ENCODE measurements around the gene DCAF17. TPM values are rescaled to one million over a fixed set of nuclear protein-coding genes. Genes with fewer than 3 reads are reported as not detected.

DCAF17 gene
- total and polyA plus RNA-seq, 2 experiments from 2014 or later: 10.6 to 14.4 TPM

- peaks cover 18% of the 10 kb centered on the region for H3K4me1 ChIP-seq (ENCODE audit: insufficient read depth)
- H3F3A ChIP-seq (ENCODE audit: insufficient read depth): peaks cover 13% of the 10 kb centered on the region
- no peak overlapping the region for H3K4me2 ChIP-seq (ENCODE audit: unreplicated experiment)
- H3K9me3 ChIP-seq (ENCODE audit: low read depth): no peaks in the 10 kb centered on the region
- H3K9ac ChIP-seq: no peak overlapping the region
- TF ChIP-seq EZH2 (IDR thresholded peaks at IDR 0.05; ENCODE audit: insufficient read depth, poor library complexity, severe bottlenecking) (no peak), EZH2phosphoT487 (IDR thresholded peaks at IDR 0.05; ENCODE audit: insufficient read depth, low read depth) (no peak)
- in situ Hi-C loops (cut with MboI): no loop called here
- no peaks in the 10 kb centered on the region for H3K27me3 ChIP-seq (replicated peaks; ENCODE audit: insufficient read depth)
- no peaks in the 10 kb centered on the region for H3K36me3 ChIP-seq (ENCODE audit: low read depth)
- H3K9me2 ChIP-seq (ENCODE audit: insufficient read depth): no peaks in the 10 kb centered on the region
- no peak overlapping the region for H3K27ac ChIP-seq
- H4K20me1 ChIP-seq (ENCODE audit: insufficient read depth): no peaks in the 10 kb centered on the region
- H2AFZ ChIP-seq: no peak overlapping the region
- no peak for DNase-seq
- WGBS, 2 experiments (ENCODE audit: low coverage in 1 of 2, low lambda C conversion rate in 2 of 2, missing lambda C conversion rate in 2 of 2): 94 to 100% methylated on average over 1 of the region's 1 CpG
- H3K4me3 ChIP-seq: no peak overlapping the region
- H3K79me2 ChIP-seq (ENCODE audit: insufficient read depth): 0 out of 2 replicates have a peak, but pooled peaks cover under 1% of the 10 kb centered on the region
Observed at GRCh38 chr2:171389780-171390179, 44.2 kb upstream of the DCAF17 start.

DNA sequence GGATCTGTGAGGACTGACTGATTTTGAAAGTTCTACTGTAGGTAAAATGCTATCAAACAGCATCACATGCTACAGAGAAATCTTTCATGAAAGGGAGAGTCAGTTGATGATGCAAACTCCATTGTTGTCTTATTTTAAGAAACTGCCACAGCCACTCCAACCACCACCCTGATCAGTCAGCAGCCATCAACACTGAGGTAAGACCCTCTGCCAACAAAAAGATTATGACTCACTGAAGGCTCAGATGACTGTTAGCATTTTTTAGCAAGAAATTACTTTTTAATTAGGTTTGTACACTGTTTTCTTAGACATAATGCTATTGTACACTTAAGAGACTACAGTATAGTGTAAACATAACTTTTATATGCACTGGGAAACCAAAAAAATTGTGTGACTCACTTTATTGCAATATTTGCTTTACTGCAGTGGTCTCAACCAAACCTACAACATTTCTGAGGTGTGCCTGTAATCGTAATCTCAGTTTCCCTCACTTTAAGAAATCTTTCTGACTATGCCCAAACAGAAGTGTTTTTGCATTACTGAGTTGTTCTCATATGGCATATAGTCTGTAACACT is 43.0 kb upstream of the DCAF17 start:
- no peak overlapping the region for H3K4me3 ChIP-seq
- peak overlapping the region; percentile 36 for H3K27ac ChIP-seq
- H3K9me2 ChIP-seq (ENCODE audit: insufficient read depth): no peaks in the 10 kb centered on the region
- no peak for TF ChIP-seq EZH2phosphoT487 (IDR thresholded peaks at IDR 0.05; ENCODE audit: insufficient read depth, low read depth)
- TF ChIP-seq EZH2 (IDR thresholded peaks at IDR 0.05; ENCODE audit: insufficient read depth, poor library complexity, severe bottlenecking): no peak
- H3K79me2 ChIP-seq (ENCODE audit: insufficient read depth): peaks cover 12% of the 10 kb centered on the region; the same call in 1 of the 2 replicates
- in situ Hi-C loops (cut with MboI): no loop called here
- H2AFZ ChIP-seq: no peak overlapping the region
- H3K9me3 ChIP-seq (ENCODE audit: low read depth): no peaks in the 10 kb centered on the region
- peaks cover 18% of the 10 kb centered on the region for H3K4me1 ChIP-seq (ENCODE audit: insufficient read depth)
- no peaks in the 10 kb centered on the region for H3K27me3 ChIP-seq (replicated peaks; ENCODE audit: insufficient read depth)
- no peaks in the 10 kb centered on the region for H4K20me1 ChIP-seq (ENCODE audit: insufficient read depth)
- peak overlapping the region; percentile 32 for H3K4me2 ChIP-seq (ENCODE audit: unreplicated experiment)
- no peak overlapping the region for H3K9ac ChIP-seq
- peak; percentile 69 for DNase-seq
- no peaks in the 10 kb centered on the region for H3K36me3 ChIP-seq (ENCODE audit: low read depth)
- 72 to 73% methylated on average over 1 of the region's 1 CpG for WGBS, 2 experiments (ENCODE audit: low coverage in 1 of 2, low lambda C conversion rate in 2 of 2, missing lambda C conversion rate in 2 of 2)
- H3F3A ChIP-seq (ENCODE audit: insufficient read depth): peaks cover 13% of the 10 kb centered on the region

DNA sequence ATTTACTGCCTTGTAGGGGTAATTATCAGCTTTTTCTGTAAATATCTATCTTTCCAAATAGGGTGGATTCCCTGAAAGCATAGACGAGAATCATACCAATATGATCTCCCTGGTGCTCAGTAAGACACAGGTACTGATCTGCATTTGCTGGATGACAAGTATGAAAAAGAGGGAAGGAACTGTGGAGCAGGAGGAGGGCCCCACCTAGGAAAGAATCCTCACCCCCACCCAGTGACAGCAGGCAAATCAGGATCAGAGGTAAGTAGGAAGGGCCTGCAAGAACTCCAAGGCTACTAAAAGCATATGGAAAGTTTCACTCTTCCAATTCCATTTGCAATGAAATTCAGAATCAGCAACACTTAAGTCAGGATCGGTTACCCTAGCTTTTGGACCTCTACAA is 42.5 kb upstream of the DCAF17 start:
- Histone ChIP-seq H4K20me1 (ENCODE audit: insufficient read depth) (no peaks in the 10 kb centered on the region), H3K9me2 (ENCODE audit: insufficient read depth) (no peaks in the 10 kb centered on the region), H3K36me3 (ENCODE audit: low read depth) (no peaks in the 10 kb centered on the region), H3K4me3 (no peak overlapping the region), H3K27me3 (replicated peaks; ENCODE audit: insufficient read depth) (no peaks in the 10 kb centered on the region), H3K4me2 (ENCODE audit: unreplicated experiment) (peak overlapping the region; percentile 32), H3K27ac (peak overlapping the region; percentile 36), H3K9ac (no peak overlapping the region), H3K9me3 (ENCODE audit: low read depth) (no peaks in the 10 kb centered on the region), H3K79me2 (ENCODE audit: insufficient read depth) (peaks cover 12% of the 10 kb centered on the region; the same call in 1 of the 2 replicates), H2AFZ (no peak overlapping the region), H3K4me1 (ENCODE audit: insufficient read depth) (peaks cover 22% of the 10 kb centered on the region), H3F3A (ENCODE audit: insufficient read depth) (peaks cover 13% of the 10 kb centered on the region)
- in situ Hi-C loops (cut with MboI): no loop called here
- DNase-seq: no peak
- TF ChIP-seq EZH2phosphoT487 (IDR thresholded peaks at IDR 0.05; ENCODE audit: insufficient read depth, low read depth) (no peak), EZH2 (IDR thresholded peaks at IDR 0.05; ENCODE audit: insufficient read depth, poor library complexity, severe bottlenecking) (no peak)
- 54 to 68% methylated on average over 2 of the region's 2 CpGs for WGBS, 2 experiments (ENCODE audit: low coverage in 1 of 2, low lambda C conversion rate in 2 of 2, missing lambda C conversion rate in 2 of 2)

DNA sequence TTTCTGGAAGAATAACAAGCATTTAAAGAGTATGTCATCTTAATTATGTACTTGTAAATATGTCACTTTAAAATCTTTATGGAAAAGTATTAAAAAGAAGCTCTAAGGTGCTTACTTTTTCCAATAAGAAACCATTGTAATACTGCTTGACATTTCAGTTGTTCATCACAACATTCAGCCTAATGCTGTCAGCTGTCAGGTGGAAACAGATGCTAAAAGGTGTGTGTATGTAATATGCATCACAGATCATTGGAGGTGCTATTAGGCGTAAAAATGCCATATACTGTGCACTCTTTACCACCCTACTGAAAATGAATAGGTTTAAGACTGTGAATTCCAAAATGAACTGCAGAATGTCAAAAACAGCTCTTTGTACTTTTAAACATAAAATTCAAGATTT is 40.5 kb upstream of the DCAF17 start:
- in situ Hi-C loops (cut with MboI): no loop called here
- Histone ChIP-seq H3K27ac (no peak overlapping the region), H3K9me2 (ENCODE audit: insufficient read depth) (no peaks in the 10 kb centered on the region), H3K79me2 (ENCODE audit: insufficient read depth) (peaks cover 12% of the 10 kb centered on the region; the same call in 1 of the 2 replicates), H2AFZ (no peak overlapping the region), H3K9me3 (ENCODE audit: low read depth) (no peaks in the 10 kb centered on the region), H4K20me1 (ENCODE audit: insufficient read depth) (no peaks in the 10 kb centered on the region), H3K4me1 (ENCODE audit: insufficient read depth) (peaks cover 23% of the 10 kb centered on the region), H3K27me3 (replicated peaks; ENCODE audit: insufficient read depth) (no peaks in the 10 kb centered on the region), H3K36me3 (ENCODE audit: low read depth) (no peaks in the 10 kb centered on the region), H3F3A (ENCODE audit: insufficient read depth) (peaks cover 13% of the 10 kb centered on the region), H3K9ac (no peak overlapping the region), H3K4me3 (no peak overlapping the region), H3K4me2 (ENCODE audit: unreplicated experiment) (no peak overlapping the region)
- no peak for DNase-seq
- WGBS, 2 experiments (ENCODE audit: low coverage in 1 of 2, low lambda C conversion rate in 2 of 2, missing lambda C conversion rate in 2 of 2): 100% methylated on average over 1 of the region's 1 CpG
- TF ChIP-seq EZH2 (IDR thresholded peaks at IDR 0.05; ENCODE audit: insufficient read depth, poor library complexity, severe bottlenecking) (no peak), EZH2phosphoT487 (IDR thresholded peaks at IDR 0.05; ENCODE audit: insufficient read depth, low read depth) (no peak)

Data from GM23248 (cell line).